ENCODE data around the gene LDLRAD4. TPM values are rescaled to one million over a fixed set of nuclear protein-coding genes. Genes with fewer than 3 reads are reported as not detected.
A peak's percentile ranks its signal among the peaks of the same experiment; 100 is the strongest.

The LDLRAD4 gene
- total and polyA plus RNA-seq, 8 donors: 2.0 to 47.9 (median 9.0) TPM

DNA sequence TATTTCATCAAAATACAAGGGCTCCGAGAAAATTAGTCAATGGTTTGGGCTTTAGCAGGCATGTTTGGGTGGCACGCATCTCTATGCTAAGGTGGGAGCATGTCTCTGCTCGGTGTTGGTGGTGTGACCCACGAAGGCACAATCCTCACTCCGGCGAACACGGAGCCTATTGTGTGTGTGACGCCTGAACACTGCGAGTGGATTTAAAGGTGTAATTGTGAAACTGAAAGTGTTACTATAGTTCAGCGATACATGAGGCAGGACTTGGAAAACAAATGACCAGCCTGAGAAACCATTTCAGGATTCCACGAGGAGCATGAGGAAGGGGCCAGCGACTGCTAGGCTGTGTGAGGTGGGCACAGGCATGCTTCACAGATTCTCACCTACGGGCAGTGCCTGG, 41.7 kb upstream of the LDLRAD4 start:
- intact Hi-C loops (cut with DNase I; ENCODE audit: low total_unique reads): no loop called here
- H3K36me3 ChIP-seq: no peaks in the 10 kb centered on the region
- H3K4me3 ChIP-seq: no peak overlapping the region
- H3K27me3 ChIP-seq: no peaks in the 10 kb centered on the region
- no peaks in the 10 kb centered on the region for H3K9me3 ChIP-seq
- peak overlapping the region in 1 of 5 donors; percentile 28 for H3K27ac ChIP-seq
- TF ChIP-seq EP300 (IDR thresholded peaks at IDR 0.05): no peak
- TF ChIP-seq, protein P1, sequence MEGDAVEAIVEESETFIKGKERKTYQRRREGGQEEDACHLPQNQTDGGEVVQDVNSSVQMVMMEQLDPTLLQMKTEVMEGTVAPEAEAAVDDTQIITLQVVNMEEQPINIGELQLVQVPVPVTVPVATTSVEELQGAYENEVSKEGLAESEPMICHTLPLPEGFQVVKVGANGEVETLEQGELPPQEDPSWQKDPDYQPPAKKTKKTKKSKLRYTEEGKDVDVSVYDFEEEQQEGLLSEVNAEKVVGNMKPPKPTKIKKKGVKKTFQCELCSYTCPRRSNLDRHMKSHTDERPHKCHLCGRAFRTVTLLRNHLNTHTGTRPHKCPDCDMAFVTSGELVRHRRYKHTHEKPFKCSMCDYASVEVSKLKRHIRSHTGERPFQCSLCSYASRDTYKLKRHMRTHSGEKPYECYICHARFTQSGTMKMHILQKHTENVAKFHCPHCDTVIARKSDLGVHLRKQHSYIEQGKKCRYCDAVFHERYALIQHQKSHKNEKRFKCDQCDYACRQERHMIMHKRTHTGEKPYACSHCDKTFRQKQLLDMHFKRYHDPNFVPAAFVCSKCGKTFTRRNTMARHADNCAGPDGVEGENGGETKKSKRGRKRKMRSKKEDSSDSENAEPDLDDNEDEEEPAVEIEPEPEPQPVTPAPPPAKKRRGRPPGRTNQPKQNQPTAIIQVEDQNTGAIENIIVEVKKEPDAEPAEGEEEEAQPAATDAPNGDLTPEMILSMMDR (IDR thresholded peaks at IDR 0.05): no peak
- TF ChIP-seq POLR2A (IDR thresholded peaks at IDR 0.05): no peak
- no peak for TF ChIP-seq POLR2AphosphoS5 (IDR thresholded peaks at IDR 0.05)
- peaks cover 0 to 2% (median under 1%) of the 10 kb centered on the region in 4 donors for H3K4me1 ChIP-seq
- 69 to 83% (median 73%) methylated on average over 13 of the region's 13 CpGs for WGBS, 5 donors
- no peak for DNase-seq

DNA sequence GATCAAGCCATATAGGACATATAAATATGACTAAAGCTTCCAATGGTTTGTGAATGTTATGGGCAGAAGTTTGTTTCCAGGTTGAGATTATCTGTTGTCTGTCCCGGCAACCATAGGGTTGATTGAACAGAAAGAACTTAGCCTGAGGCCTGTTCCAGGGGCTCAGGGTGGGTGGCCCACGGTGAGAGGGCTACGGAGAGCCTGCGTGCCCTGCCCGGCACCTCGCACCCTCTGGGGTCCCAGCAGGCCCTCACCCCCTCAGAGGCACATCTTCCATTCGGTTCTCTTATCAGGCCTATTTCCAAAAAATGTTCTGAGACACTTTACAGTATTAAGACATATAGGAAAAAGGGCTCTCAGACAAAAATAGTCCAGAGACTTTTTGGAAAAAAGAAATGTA, 40.4 kb upstream of the LDLRAD4 start:
- intact Hi-C loops (cut with DNase I; ENCODE audit: low total_unique reads): no loop called here
- 81 to 93% (median 89%) methylated on average over 7 of the region's 7 CpGs for WGBS, 5 donors

DNA sequence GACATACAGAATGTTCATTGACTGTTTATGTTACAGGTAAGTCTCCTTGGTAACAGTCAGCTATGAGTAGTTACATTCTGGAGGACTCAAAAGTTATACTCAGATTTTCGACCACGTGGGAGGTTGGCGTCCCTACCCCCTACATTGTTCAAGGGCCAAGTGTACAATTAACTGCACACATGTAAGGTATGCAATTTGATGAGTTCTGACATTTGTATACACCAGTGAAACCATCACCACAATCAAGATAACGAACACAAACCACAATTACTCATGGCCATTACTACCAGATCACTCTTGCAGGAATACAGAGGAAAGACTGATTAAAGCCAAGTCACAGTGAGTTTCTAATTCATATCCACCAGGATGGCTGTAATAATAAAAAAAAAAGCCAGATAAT, 39.6 kb upstream of the LDLRAD4 start:
- WGBS, 5 donors: 70 to 93% (median 83%) methylated on average over 4 of the region's 4 CpGs
- TF ChIP-seq POLR2AphosphoS5 (IDR thresholded peaks at IDR 0.05): no peak
- TF ChIP-seq POLR2A (IDR thresholded peaks at IDR 0.05): no peak
- Histone ChIP-seq H3K9me3 (no peaks in the 10 kb centered on the region), H3K4me3 (no peak overlapping the region), H3K27ac (no peak overlapping the region), H3K4me1 (peaks cover 0 to 8% (median 4%) of the 10 kb centered on the region in 4 donors), H3K36me3 (no peaks in the 10 kb centered on the region), H3K27me3 (no peaks in the 10 kb centered on the region)
- intact Hi-C loops (cut with DNase I; ENCODE audit: low total_unique reads): no loop called here
- no peak for DNase-seq

More for the DNA sequence above, 40.4 kb upstream of the LDLRAD4 start:
- H3K4me3 ChIP-seq: no peak overlapping the region
- H3K9me3 ChIP-seq: no peaks in the 10 kb centered on the region
- no peak overlapping the region for H3K27ac ChIP-seq
- H3K36me3 ChIP-seq: no peaks in the 10 kb centered on the region
- H3K4me1 ChIP-seq: peaks cover 0 to 8% (median 4%) of the 10 kb centered on the region in 4 donors
- no peak for DNase-seq
- H3K27me3 ChIP-seq: no peaks in the 10 kb centered on the region
- TF ChIP-seq, protein P1 (IDR thresholded peaks at IDR 0.05): no peak
- no peak for TF ChIP-seq POLR2AphosphoS5 (IDR thresholded peaks at IDR 0.05)
- no peak for TF ChIP-seq EP300 (IDR thresholded peaks at IDR 0.05)
- TF ChIP-seq POLR2A (IDR thresholded peaks at IDR 0.05): no peak

DNA sequence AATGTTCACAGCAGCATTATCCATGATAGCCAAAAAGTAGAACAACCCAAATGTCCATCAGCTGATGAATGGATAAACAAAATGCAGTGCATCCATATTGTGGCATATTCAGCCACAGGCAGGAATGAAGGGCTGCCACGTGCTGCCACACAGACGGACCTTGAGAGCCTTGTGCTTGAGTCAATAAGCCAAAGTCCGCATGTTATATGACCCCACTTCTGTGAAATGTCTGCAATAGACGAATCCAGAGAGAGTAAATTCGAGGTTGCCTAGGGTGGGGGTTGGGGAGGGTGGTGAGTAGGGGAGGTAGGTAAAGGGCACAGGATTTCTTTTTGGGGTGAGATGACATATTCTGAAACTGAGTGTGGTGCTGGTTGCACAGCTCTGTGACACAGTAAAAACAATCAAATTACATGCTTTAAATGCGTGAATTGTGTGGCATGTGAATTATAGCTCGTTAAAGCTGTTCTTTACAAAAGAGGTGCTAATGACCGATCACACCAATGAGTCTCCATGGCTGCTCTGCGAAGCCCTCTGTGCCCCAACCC, 38.9 kb upstream of the LDLRAD4 start:
- DNase-seq: peak in 1 of 2 donors; percentile 73
- WGBS, 5 donors: 38 to 62% (median 51%) methylated on average over 9 of the region's 9 CpGs

More for the DNA sequence above, 38.9 kb upstream of the LDLRAD4 start:
- H3K4me1 ChIP-seq: peaks cover 0 to 8% (median 4%) of the 10 kb centered on the region in 4 donors
- TF ChIP-seq EP300 (IDR thresholded peaks at IDR 0.05) (no peak), POLR2AphosphoS5 (IDR thresholded peaks at IDR 0.05) (no peak), POLR2A (IDR thresholded peaks at IDR 0.05) (no peak)
- TF ChIP-seq, protein P1 (IDR thresholded peaks at IDR 0.05): no peak
- intact Hi-C loops (cut with DNase I; ENCODE audit: low total_unique reads): no loop called here
- H3K27ac ChIP-seq: no peak overlapping the region
- H3K9me3 ChIP-seq: no peaks in the 10 kb centered on the region
- H3K4me3 ChIP-seq: no peak overlapping the region
- no peaks in the 10 kb centered on the region for H3K36me3 ChIP-seq
- H3K27me3 ChIP-seq: no peaks in the 10 kb centered on the region

All from stomach (tissue), 9 donors.